ENCODE data around the gene UQCC3. TPM values are rescaled to one million over a fixed set of nuclear protein-coding genes. Genes with fewer than 3 reads are reported as not detected.
A peak's percentile ranks its signal among the peaks of the same experiment; 100 is the strongest.
"Not testable (repeated sequence)": the region's sequence is repeated elsewhere in the genome, so short reads cannot be mapped to it uniquely, and the experiment has no call there.

The UQCC3 gene
- total RNA-seq, 3 donors from 2014 or later, result 7.4 to 9.8 (median 8.3) TPM

DNA sequence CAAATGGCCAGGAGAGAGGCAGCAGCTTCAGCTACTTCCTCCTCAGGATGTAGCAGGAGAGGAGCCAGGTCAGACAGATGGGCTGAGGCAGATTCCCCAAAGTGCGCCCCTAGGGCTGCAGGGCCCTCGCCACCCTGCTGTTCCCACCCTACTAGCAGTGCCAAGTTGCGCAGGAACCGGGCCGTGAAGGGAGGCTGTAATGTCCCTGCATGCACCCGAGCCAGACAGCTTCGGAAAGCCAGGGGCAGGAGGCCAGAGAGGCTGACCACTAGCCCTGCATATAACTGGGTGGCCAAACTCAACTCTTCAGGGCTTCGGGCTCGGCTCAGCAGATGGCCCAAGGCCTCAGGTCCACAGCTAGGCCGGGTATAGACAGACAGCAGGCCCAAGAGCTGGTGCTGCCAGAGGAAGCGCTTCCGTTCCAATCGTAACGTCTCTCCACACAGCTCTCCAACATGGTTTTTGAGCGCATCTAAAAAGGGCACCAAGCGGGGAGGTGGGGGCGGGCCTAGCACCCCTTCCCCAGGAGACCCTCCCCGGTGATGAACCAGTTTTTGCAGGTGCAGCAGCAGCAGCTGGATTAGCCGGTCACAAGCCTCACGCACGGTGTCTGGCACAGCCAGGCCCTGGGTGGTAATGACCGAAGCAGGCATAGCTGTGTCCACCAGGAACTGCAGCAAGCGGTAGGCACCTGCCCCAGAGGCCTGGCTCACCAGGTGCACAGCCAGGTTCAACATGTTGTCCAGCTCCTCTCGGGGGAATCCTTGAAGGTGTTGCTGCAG is 23.1 kb upstream of the UQCC3 start:
- H3K9me3 ChIP-seq, result no peaks in the 10 kb centered on the region
- H3K4me1 ChIP-seq, result peaks cover 5 to 17% of the 10 kb centered on the region in 2 donors
- TF ChIP-seq CTCF (IDR thresholded peaks at IDR 0.05) (no peak), POLR2AphosphoS5 (IDR thresholded peaks at IDR 0.05) (no peak), POLR2A (IDR thresholded peaks at IDR 0.05) (no peak)
- H3K27ac ChIP-seq, result no peak overlapping the region
- intact Hi-C loops (cut with DNase I; ENCODE audit: low total_unique reads), result no loop called here
- H3K4me3 ChIP-seq, result no peak overlapping the region
- H3K27me3 ChIP-seq, result no peaks in the 10 kb centered on the region
- no peak for DNase-seq (ENCODE audit: low spot score in 2 of 2)
- no peaks in the 10 kb centered on the region for H3K36me3 ChIP-seq

GRCh38 chr11:62648967-62649364 is 22.5 kb upstream of the UQCC3 start:
- H3K9me3 ChIP-seq, result no peaks in the 10 kb centered on the region

GRCh38 chr11:62649486-62649885 is 22.0 kb upstream of the UQCC3 start:
- H3K27me3 ChIP-seq, result no peaks in the 10 kb centered on the region
- no peak for DNase-seq (ENCODE audit: low spot score in 2 of 2)
- no peaks in the 10 kb centered on the region for H3K36me3 ChIP-seq
- peaks cover 5 to 17% of the 10 kb centered on the region in 2 donors for H3K4me1 ChIP-seq
- TF ChIP-seq POLR2AphosphoS5 (IDR thresholded peaks at IDR 0.05) (no peak), POLR2A (IDR thresholded peaks at IDR 0.05) (no peak), CTCF (IDR thresholded peaks at IDR 0.05) (no peak)
- no peak overlapping the region for H3K4me3 ChIP-seq
- intact Hi-C loops (cut with DNase I; ENCODE audit: low total_unique reads), result no loop called here
- H3K9me3 ChIP-seq, result no peaks in the 10 kb centered on the region
- H3K27ac ChIP-seq, result no peak overlapping the region

More at GRCh38 chr11:62648967-62649364, 22.5 kb upstream of the UQCC3 start:
- no peaks in the 10 kb centered on the region for H3K27me3 ChIP-seq
- no peak for DNase-seq (ENCODE audit: low spot score in 2 of 2)
- no peaks in the 10 kb centered on the region for H3K36me3 ChIP-seq
- TF ChIP-seq POLR2AphosphoS5 (IDR thresholded peaks at IDR 0.05) (no peak), CTCF (IDR thresholded peaks at IDR 0.05) (no peak), POLR2A (IDR thresholded peaks at IDR 0.05) (no peak)
- no peak overlapping the region for H3K27ac ChIP-seq
- intact Hi-C loops (cut with DNase I; ENCODE audit: low total_unique reads), result no loop called here
- H3K4me3 ChIP-seq, result no peak overlapping the region
- H3K4me1 ChIP-seq, result peaks cover 5 to 17% of the 10 kb centered on the region in 2 donors

GRCh38 chr11:62650283-62650682 is 21.2 kb upstream of the UQCC3 start:
- H3K9me3 ChIP-seq; H3K27me3 ChIP-seq; H3K36me3 ChIP-seq; intact Hi-C loops (cut with DNase I; ENCODE audit: low total_unique reads); H3K27ac ChIP-seq; DNase-seq (ENCODE audit: low spot score in 2 of 2); H3K4me3 ChIP-seq: not testable (repeated sequence)
- H3K4me1 ChIP-seq, result peaks cover 5 to 17% of the 10 kb centered on the region in 2 donors

- Histone ChIP-seq H3K9me3 (no peaks in the 10 kb centered on the region), H3K4me3 (peak overlapping the region; percentile 81 to 95 (median 94)), H3K36me3 (no peaks in the 10 kb centered on the region), H3K4me1 (peaks cover 0 to 7% of the 10 kb centered on the region in 2 donors), H3K27ac (peak overlapping the region; percentile 91 to 92), H3K27me3 (no peaks in the 10 kb centered on the region)
- intact Hi-C loops (cut with DNase I; ENCODE audit: low total_unique reads), result no loop called here
- no peak for DNase-seq (ENCODE audit: low spot score in 2 of 2)
- TF ChIP-seq POLR2AphosphoS5 (IDR thresholded peaks at IDR 0.05) (no peak), POLR2A (IDR thresholded peaks at IDR 0.05) (no peak)
These were observed 19.1 kb upstream of the UQCC3 start for GRCh38 chr11:62652161-62653006.

GRCh38 chr11:62654297-62654696 is 17.2 kb upstream of the UQCC3 start:
- intact Hi-C loops (cut with DNase I; ENCODE audit: low total_unique reads), result no loop called here
- Histone ChIP-seq H3K27ac (no peak overlapping the region), H3K4me1 (peaks cover 0 to 7% of the 10 kb centered on the region in 2 donors), H3K4me3 (no peak overlapping the region), H3K9me3 (no peaks in the 10 kb centered on the region), H3K27me3 (no peaks in the 10 kb centered on the region), H3K36me3 (no peaks in the 10 kb centered on the region)
- TF ChIP-seq POLR2AphosphoS5 (IDR thresholded peaks at IDR 0.05) (no peak), POLR2A (IDR thresholded peaks at IDR 0.05) (no peak), CTCF (IDR thresholded peaks at IDR 0.05) (no peak)
- no peak for DNase-seq (ENCODE audit: low spot score in 2 of 2)

Data from breast epithelium (tissue), 4 donors.